Measurements from ENCODE around the gene CTDSPL2.
A peak's percentile ranks its signal among the peaks of the same experiment; 100 is the strongest.
"Not testable (repeated sequence)": the region's sequence is repeated elsewhere in the genome, so short reads cannot be mapped to it uniquely, and the experiment has no call there.

The CTDSPL2 gene

GRCh38 chr15:44542596-44542995 lies 115.2 kb downstream of the CTDSPL2 start:
- no peaks in the 10 kb centered on the region for H3K27me3 ChIP-seq (ENCODE audit: insufficient read depth, poor library complexity, severe bottlenecking)
- no peak for TF ChIP-seq CTCF (IDR thresholded peaks at IDR 0.05; ENCODE audit: poor library complexity, severe bottlenecking)
- no peaks in the 10 kb centered on the region for H3K9me3 ChIP-seq (ENCODE audit: severe bottlenecking)
- no peak overlapping the region for H3K4me3 ChIP-seq (ENCODE audit: severe bottlenecking)
- peak overlapping the region; percentile 39 for H3K27ac ChIP-seq (ENCODE audit: poor library complexity, severe bottlenecking)
- ATAC-seq (ENCODE audit: low read depth) (no peak), DNase-seq (ENCODE audit: low spot score) (no peak)
- H3K36me3 ChIP-seq (ENCODE audit: low read depth): peaks cover 79% of the 10 kb centered on the region
- H3K4me1 ChIP-seq (ENCODE audit: insufficient read depth, poor library complexity, severe bottlenecking): peaks cover 44% of the 10 kb centered on the region

GRCh38 chr15:44544745-44545144 lies 117.3 kb downstream of the CTDSPL2 start:
- not testable (repeated sequence) for H3K27me3 ChIP-seq (ENCODE audit: insufficient read depth, poor library complexity, severe bottlenecking); ATAC-seq (ENCODE audit: low read depth); H3K27ac ChIP-seq (ENCODE audit: poor library complexity, severe bottlenecking); H3K9me3 ChIP-seq (ENCODE audit: severe bottlenecking); DNase-seq (ENCODE audit: low spot score); H3K4me3 ChIP-seq (ENCODE audit: severe bottlenecking)
- Histone ChIP-seq H3K4me1 (ENCODE audit: insufficient read depth, poor library complexity, severe bottlenecking) (peaks cover 38% of the 10 kb centered on the region), H3K36me3 (ENCODE audit: low read depth) (peaks cover 70% of the 10 kb centered on the region)

- Histone ChIP-seq H3K27me3 (ENCODE audit: insufficient read depth, poor library complexity, severe bottlenecking) (no peaks in the 10 kb centered on the region), H3K27ac (ENCODE audit: poor library complexity, severe bottlenecking) (no peak overlapping the region), H3K9me3 (ENCODE audit: severe bottlenecking) (no peaks in the 10 kb centered on the region), H3K4me1 (ENCODE audit: insufficient read depth, poor library complexity, severe bottlenecking) (peaks cover 33% of the 10 kb centered on the region), H3K4me3 (ENCODE audit: severe bottlenecking) (no peak overlapping the region), H3K36me3 (ENCODE audit: low read depth) (peaks cover 68% of the 10 kb centered on the region)
- no peak for DNase-seq (ENCODE audit: low spot score)
- TF ChIP-seq CTCF (IDR thresholded peaks at IDR 0.05; ENCODE audit: poor library complexity, severe bottlenecking): peak; percentile 68
- peak; percentile 39; the same call in 2 of the 3 replicates for ATAC-seq (ENCODE audit: low read depth)
Observed at GRCh38 chr15:44545913-44546802, 118.7 kb downstream of the CTDSPL2 start.

- not testable (repeated sequence) for H3K27ac ChIP-seq (ENCODE audit: poor library complexity, severe bottlenecking); H3K9me3 ChIP-seq (ENCODE audit: severe bottlenecking); DNase-seq (ENCODE audit: low spot score); H3K4me3 ChIP-seq (ENCODE audit: severe bottlenecking); H3K27me3 ChIP-seq (ENCODE audit: insufficient read depth, poor library complexity, severe bottlenecking); ATAC-seq (ENCODE audit: low read depth)
- peaks cover 17% of the 10 kb centered on the region for H3K4me1 ChIP-seq (ENCODE audit: insufficient read depth, poor library complexity, severe bottlenecking)
- peaks cover 68% of the 10 kb centered on the region for H3K36me3 ChIP-seq (ENCODE audit: low read depth)
Observed at GRCh38 chr15:44549152-44549551, 121.7 kb downstream of the CTDSPL2 start.

- no peaks in the 10 kb centered on the region for H3K27me3 ChIP-seq (ENCODE audit: insufficient read depth, poor library complexity, severe bottlenecking)
- no peak overlapping the region for H3K4me3 ChIP-seq (ENCODE audit: severe bottlenecking)
- peak; percentile 82 for TF ChIP-seq CTCF (IDR thresholded peaks at IDR 0.05; ENCODE audit: poor library complexity, severe bottlenecking)
- H3K36me3 ChIP-seq (ENCODE audit: low read depth): peaks cover 74% of the 10 kb centered on the region
- no peaks in the 10 kb centered on the region for H3K9me3 ChIP-seq (ENCODE audit: severe bottlenecking)
- peaks cover 13% of the 10 kb centered on the region for H3K4me1 ChIP-seq (ENCODE audit: insufficient read depth, poor library complexity, severe bottlenecking)
- DNase-seq (ENCODE audit: low spot score): no peak
- ATAC-seq (ENCODE audit: low read depth): peak; percentile 72
- H3K27ac ChIP-seq (ENCODE audit: poor library complexity, severe bottlenecking): no peak overlapping the region
Observed at GRCh38 chr15:44550256-44550655, 122.8 kb downstream of the CTDSPL2 start.

- no peak overlapping the region for H3K27ac ChIP-seq (ENCODE audit: poor library complexity, severe bottlenecking)
- DNase-seq (ENCODE audit: low spot score) (no peak), ATAC-seq (ENCODE audit: low read depth) (no peak)
- no peak for TF ChIP-seq CTCF (IDR thresholded peaks at IDR 0.05; ENCODE audit: poor library complexity, severe bottlenecking)
- H3K4me1 ChIP-seq (ENCODE audit: insufficient read depth, poor library complexity, severe bottlenecking): peaks cover 8% of the 10 kb centered on the region
- no peaks in the 10 kb centered on the region for H3K27me3 ChIP-seq (ENCODE audit: insufficient read depth, poor library complexity, severe bottlenecking)
- peaks cover 74% of the 10 kb centered on the region for H3K36me3 ChIP-seq (ENCODE audit: low read depth)
- no peaks in the 10 kb centered on the region for H3K9me3 ChIP-seq (ENCODE audit: severe bottlenecking)
- H3K4me3 ChIP-seq (ENCODE audit: severe bottlenecking): no peak overlapping the region
Observed at GRCh38 chr15:44550734-44551133, 123.3 kb downstream of the CTDSPL2 start.
